HL-60/S4 treated with phorbol 12-myristate 13-acetate at 8.2 ng/mL for 4 days and 3 days (cell line): ENCODE results near the gene PCA3.

Experiments used
- in situ Hi-C: fragments of 300-500 bp; cut with MboI; formaldehyde crosslinking; loops from 2 replicates; pipeline ENCODE4 v1.15.0; 2022; ENCODE audit warnings: low sequenced_read_pairs

PCA3 gene

DNA sequence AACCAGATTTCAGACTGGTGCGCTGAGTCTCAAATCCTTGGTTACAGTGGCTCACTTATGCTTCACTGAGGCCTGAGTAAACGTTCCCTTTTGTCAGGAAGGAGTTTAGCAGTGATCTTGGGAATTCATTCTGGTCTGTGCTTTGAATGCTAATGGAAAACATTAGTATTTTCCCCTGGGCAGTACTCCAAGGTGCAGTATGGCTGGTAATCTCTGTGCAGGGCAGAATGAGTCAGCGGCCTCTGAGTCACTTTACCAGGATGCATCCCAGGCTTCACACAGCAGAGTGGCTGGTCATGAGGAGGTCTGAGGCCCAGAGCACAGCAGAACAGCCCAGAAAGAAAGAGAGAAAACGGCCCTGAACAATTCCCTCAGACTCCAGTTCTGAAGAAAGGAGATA, 54.0 kb downstream of the PCA3 start:
- in situ Hi-C loops: no loop called here

DNA sequence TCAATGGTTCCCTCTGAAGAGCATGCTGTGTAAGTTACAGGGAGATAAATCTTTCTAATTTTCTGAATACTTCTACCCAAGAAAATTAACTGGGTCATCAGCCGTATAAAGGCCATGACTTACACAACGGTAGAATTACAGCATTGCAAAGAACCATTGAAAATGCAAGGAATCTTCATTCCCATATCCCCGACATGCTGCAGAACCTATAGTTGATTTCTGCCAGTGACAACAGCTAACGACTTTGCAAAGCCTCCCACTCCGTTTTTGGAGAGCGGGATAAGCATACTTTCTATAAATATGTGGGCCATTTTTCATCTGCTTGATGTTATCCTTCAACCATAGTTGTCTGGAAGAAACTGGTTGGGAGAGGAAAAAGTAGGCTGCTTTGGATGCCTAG, 56.2 kb downstream of the PCA3 start:
- in situ Hi-C loops: no loop called here

DNA sequence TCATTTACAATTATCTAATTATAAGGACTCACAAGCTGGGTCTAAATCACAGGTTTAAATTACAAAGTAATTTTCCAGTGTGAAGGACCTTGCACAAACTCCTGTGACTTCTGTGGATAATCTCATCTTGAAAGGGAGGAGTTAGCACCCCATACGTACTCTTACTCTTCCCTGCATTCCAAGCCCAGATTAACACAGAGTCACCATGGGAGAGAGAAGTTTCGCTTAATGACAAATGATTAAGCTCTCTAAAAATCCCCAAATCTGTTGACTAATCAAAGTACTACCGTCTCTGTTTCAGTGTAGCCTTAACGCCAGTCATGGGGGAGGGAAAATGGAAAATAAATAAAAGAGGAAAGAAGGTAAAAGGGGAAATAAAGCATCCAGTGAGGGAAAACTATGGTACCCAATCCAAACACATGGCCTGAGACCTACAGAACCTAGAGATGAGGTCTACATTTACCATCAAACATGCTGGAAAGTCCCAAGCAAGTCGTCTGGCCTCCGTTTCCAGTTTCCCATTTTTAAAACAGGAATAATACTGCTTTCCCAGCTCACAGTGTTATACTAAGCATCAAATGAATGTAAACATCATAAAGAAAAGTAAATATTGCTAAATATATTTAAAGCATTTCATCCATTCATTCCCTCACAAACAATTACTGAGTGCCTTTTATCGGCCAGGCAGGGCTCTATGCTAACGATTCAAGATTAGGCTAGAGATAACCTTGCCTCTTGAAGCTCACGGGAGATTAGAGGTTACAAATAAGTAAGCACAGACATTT, 63.2 kb downstream of the PCA3 start:
- in situ Hi-C loops: no loop called here

DNA sequence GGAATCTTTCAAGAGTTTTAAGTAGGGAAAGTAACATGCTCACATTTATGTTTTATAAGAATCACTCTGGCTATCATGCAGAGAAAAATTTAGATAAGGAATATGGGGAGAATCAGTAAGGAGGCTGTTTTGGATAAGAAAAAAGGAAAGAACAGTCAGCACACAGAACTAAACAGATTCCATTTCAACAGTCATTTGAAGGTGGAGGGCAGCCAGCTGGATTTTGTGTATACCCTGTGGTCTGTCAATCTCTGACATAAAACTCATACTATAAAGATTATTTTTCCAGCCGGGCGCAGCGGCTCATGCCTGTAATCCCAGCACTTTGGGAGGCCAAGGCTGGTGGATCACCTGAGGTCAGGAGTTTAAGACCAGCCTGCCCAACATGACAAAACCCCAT, 64.2 kb downstream of the PCA3 start:
- in situ Hi-C loops: no loop called here

DNA sequence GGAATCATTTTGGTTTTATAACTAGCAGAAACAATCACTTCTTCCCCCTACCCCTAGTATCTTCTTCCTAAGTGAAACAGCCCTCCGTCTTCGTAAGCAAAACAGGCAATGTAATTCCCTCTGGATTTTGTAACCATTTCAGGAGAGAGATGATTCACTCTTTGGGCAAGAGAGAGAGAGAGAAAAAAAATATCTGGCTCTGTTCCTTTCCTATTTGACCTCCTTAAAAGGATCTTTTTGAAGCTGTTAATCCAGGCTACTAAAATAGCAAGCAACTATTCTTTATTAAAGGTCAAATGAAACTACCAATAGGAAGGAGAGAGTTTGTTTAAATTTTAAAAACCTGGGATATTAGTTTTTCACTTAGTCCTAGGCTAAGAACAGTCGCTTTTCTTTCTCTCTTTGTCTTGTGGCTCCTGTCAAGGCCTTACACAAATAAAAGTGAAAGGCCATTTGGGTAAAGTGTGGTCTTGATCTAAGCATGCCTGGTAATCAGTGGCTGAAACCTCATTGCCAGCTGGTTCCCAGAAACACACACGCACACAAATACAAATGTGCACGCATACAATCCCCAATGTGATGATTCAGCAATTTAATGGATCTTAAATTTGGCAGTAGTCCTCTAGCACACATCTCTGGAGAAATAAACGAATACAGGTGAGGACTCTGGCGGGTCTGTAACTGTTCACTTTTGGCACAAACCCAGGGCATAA, 71.5 kb downstream of the PCA3 start:
- in situ Hi-C loops: no loop called here
